Stimulated activated CD8-positive, alpha-beta memory T cell treated with anti-CD3 and anti-CD28 coated beads, Interleukin-12 subunit alpha, Interleukin-12 subunit beta, amount 100 ng/mL, for 24 hours (primary cell): Measurements from ENCODE around the gene PCBP3.
"Not testable (repeated sequence)": the region's sequence is repeated elsewhere in the genome, so short reads cannot be mapped to it uniquely, and the experiment has no call there.

Experiments used
- DNase-seq: peaks from one replicate; pipeline ENCODE4 v3.0.0-alpha.2; 2020; ENCODE audit errors: extremely low read depth

The PCBP3 gene

GRCh38 chr21:45809421-45809820 is 165.9 kb downstream of the PCBP3 start:
- no peak for DNase-seq

- DNase-seq = no peak
Observed at GRCh38 chr21:45811136-45811535, 167.6 kb downstream of the PCBP3 start.

DNA sequence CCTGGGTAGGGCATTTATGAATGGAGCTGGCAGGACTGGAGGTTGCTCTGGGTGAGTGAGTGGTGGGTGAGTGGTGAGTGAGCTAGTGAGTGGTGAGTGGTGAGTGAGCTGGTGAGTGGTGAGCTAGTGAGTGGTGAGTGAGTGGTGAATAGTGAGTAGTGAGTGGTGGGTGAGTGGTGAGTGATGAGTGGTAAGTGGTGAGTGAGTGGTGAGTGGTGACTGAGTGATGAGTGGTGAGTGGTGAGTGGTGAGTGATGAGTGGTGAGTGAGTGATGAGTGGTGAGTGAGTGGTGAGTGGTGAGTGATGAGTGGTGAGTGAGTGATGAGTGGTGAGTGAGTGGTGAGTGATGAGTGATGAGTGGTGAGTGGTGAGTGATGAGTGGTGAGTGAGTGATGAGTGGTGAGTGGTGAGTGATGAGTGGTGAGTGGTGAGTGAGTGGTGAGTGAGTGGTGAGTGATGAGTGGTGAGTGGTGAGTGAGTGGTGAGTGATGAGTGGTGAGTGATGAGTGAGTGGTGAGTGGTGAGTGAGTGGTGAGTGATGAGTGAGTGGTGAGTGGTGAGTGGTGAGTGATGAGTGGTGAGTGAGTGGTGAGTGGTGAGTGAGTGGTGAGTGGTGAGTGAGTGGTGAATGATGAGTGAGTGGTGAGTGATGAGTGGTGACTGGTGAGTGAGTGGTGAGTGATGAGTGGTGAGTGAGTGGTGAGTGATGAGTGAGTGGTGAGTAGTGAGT is 170.8 kb downstream of the PCBP3 start:
- not testable (repeated sequence) for DNase-seq

DNA sequence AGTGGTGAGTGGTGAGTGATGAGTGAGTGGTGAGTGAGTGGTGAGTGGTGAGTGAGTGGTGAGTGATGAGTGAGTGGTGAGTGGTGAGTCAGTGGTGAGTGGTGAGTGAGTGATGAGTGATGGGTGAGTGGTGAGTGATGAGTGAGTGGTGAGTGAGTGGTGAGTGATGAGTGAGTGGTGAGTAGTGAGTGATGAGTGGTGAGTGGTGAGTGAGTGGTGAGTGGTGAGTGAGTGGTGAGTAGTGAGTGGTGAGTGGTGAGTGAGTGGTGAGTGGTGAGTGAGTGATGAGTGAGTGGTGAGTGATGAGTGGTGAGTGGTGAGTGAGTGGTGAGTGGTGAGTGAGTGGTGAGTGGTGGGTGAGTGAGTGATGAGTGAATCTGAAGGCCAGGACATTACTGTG is 172.3 kb downstream of the PCBP3 start:
- DNase-seq = not testable (repeated sequence)

GRCh38 chr21:45816794-45817193 is 173.3 kb downstream of the PCBP3 start:
- no peak for DNase-seq

GRCh38 chr21:45817345-45817744 is 173.8 kb downstream of the PCBP3 start:
- no peak for DNase-seq

DNA sequence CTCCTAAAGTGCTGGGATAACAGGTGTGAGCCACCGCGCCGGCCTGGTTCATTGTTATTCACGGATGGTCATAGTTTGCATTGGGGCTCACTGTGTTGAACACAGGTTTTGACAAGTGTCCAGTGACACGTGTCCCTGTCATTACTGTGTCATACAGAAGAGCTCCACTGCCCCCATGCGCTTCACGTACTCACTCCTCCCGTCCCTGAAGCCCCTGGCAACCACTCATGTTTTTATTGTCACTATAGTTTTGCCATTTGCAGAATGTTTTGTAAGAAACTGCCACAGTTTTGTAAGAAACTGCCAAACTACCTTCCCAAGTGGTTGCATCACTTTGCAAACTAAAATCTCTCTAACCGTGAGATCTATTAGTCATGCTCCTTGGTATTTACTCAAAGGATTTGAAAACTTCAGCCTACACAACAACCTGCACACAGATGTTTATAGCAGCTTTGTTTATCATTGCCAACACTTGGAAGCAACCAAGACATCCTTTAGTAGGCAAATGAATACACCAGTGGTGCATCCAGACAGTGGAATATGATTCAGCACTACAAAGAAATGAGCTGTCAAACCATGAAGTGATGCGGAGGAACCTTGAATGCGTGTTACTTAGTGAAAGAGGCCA is 174.9 kb downstream of the PCBP3 start:
- DNase-seq = no peak

- peak; percentile 63 for DNase-seq
Observed at GRCh38 chr21:45818904-45819285, 175.4 kb downstream of the PCBP3 start.

DNA sequence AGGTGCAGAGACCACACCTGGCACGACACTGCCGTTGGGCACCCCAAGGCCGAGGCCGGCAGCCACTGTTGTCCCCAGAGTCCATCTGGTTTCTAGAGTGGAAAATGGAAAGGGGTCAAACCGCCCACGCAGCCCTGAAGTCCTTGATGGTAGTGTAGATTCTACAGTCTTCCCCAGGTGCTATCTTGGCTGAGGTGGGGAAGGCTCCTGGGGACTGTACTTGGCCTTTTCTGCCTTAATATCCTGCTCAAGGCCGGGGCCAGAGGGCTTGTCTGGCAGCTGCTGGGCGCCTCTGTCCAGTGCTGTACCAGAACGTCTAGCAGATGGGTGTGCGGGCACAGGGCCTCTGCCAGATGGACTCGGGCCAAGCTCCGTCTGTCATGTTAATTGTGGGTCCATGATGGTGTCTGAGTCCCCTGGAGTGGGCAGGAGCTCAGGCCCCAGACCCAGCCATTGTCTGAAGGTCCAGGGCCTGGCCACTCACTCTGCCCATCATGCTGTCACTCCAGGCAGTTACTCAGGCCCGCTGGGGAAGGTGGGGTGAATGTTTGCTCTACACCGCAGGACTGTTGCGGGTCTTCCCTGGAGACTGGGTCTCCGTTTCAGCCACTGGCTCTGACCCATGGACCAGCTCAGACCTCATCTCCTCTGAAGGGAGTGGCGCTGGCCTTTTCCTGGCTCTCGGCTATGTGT is 176.1 kb downstream of the PCBP3 start:
- no peak for DNase-seq

GRCh38 chr21:45820171-45821091 is 176.9 kb downstream of the PCBP3 start:
- DNase-seq = peak; percentile 51

DNA sequence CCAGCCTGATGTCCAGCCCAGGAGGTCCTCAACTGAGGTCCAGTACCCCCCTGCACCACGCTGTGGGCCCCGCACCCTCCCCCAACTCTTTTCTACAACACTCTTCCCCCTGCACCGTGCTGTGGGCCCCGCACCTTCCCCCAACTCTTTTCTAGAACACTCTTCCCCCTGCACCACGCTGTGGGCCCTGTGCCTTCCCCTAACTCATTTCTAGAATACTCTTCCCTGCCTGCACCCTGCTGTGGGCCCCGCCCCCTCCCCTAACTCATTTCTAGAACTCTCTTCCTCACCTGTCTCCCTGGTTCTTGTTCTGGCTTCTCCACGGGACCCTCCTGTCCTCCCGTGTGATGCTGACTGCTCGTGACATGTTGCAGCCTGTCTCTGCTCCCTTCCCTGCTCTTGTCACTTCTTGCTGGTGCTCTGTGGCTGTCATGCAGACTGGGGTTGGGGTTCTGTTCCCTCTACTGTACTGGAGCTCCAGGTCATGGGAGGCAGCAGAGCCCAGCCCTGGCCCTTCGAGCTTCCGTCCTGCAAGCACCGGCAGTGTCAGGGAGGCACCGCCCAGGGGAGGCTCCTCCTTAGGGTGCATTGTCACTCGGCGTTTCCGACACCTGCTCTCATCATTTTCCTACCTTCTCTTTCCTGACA is 177.9 kb downstream of the PCBP3 start:
- DNase-seq = no peak

DNA sequence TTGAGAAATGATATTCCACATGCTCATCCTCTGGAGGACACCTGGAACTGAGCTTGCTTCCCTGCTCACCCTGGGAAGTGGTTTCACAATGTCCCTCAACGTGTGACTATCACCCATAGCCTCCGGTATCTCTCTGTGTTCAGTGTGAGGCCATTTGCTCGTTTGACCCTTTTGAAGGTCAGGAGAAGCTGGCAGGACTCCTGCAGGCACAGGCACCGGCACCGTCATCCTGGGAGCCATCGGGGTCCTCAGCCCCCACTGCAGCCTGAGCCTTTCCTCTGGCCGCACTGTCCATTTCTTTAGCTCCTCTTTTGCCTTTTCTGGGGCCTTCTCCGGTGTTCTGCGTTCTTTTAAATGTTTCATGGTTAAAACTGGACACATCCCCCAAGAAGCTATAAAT is 178.5 kb downstream of the PCBP3 start:
- DNase-seq = no peak

- DNase-seq = no peak
Observed at GRCh38 chr21:45822429-45823099, 179.0 kb downstream of the PCBP3 start.

GRCh38 chr21:45823100-45823681 is 179.7 kb downstream of the PCBP3 start:
- DNase-seq = no peak

DNA sequence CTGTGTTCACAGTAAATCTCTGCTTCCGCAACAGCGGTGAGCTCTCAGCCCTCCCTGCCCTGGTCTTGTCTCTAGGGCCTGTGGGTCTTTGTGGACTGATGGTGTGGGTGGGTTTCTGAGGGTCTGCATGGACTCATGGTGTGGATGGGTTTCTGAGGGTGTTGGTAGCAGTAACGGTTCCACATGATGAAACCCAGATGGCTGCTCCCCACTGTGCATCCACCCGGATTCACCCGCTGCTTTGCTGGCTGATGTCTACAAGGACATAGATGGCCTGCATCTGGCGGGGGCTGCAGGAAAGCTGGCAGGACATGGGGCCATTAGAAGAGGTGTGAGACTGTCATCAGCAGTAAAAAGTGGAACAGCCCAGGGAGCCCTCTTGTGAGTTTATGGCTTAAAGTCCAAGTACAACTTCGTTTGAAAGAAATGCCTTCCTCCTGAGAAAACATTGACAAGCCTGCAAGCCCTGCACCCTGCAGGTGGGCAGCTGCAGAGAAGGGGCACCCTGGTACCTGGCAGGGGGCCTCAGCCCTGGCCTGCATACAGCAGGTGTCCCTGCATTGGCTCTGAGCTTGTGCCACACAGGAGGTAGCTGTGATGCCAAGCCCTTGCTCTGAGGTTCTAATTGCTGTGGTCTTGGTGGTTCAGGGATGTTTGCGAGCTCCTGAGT is 181.2 kb downstream of the PCBP3 start:
- no peak for DNase-seq

DNA sequence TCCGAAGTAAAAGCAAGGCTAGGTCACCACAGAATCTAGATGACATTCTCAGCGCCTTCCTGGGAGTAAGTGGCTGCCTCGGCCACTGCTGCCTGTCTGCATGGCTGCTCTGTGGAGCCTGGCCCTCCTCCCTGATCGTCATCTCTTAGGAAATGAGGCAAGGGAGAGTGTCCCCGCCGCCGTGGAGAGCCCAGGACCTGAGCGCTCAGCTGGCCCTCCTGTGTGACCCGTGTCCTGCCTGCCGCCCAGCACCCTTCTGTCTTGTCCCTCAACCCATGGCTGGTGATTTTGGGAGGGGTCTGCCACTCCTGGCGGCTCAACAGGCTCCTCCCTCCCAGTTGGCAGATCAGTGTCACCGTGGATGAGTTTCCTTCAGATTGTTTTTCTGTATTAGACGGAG is 181.7 kb downstream of the PCBP3 start:
- DNase-seq = no peak

DNA sequence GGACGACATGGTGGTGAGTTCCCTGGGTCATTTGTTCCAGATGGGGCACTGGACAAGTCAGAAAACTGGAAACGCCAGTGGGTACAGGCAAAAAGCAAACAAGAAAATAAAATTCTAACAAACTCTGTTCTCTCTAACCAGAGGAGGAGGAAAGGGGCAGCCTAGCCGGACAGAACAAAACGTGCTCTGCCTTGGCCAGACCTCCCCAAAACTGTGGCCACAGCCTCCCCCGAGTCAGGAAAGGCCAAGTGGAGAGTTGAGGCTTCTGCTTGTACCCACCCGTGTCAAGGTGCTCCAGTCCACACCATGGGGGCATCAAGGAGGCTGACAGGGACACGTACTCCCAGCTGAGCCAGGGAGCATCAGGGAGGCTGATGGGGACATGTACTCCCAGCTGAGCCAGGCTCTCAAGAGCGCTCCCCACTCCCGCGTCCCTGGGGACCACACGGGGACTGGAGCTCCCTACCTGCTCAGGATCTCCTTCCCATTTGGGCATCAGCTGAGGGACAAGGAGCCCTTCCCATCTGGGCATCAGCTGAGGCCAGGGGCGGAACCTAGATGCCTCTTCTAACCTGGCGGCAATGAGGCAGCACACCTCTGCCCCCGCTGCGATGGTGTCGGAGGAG is 183.3 kb downstream of the PCBP3 start:
- no peak for DNase-seq

DNA sequence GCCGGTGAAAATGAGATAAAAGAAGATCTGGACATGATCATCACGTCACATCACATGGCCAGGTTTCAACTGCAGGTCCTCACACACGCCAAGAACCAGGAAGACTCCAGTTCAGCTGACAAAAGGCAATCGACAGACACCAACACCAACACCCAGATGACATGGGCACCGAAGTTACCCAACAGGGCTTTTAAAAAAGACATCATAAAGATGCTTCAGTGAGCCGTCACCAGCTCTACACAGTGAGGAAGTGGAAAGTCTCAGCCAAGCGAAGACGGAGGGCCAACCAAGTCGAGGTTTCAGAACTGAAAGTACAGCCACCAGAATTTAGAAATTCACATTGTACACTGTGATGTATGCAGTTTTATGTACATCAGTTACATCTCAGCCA is 183.8 kb downstream of the PCBP3 start:
- no peak for DNase-seq

DNA sequence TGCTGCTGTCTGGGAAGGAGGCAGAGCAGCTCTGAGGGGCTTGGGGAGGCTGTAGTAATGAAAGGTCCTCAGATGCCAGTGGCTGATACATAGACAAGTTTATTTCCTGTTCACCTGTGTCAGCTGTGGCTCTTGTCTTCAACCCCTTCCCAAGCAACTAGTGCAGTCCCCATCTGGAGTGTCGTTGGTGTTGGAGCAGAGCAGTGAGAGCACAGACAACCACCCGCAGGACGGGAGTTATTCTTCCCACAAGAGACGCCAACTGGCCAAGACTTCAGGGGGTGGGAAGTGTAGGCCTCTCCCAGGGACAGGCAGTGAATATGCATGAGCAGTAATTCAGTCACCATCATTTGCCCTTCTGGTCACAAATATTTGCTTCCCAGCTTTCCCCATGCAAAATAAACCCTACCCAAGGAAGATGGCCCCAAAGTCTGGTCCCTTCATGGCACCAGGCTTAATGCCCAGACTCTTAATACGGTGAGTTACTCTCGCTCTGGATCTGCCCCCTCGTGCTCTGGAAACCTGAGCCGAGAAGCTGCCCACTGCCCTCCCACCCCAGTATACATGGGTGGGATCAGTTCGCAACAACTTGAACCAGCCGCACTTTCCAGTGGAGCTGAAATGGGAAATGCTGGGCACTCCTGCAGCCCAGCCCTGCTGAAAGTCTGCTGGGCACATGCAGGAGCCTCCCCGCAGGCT is 184.5 kb downstream of the PCBP3 start:
- no peak for DNase-seq
